Measurements from ENCODE around the gene TGFB3. TPM values are rescaled to one million over a fixed set of nuclear protein-coding genes. Genes with fewer than 3 reads are reported as not detected.

Gene TGFB3
- total RNA-seq, 1 donor: 14.2 TPM

- no peak for TF ChIP-seq CTCF (IDR thresholded peaks at IDR 0.05; ENCODE audit: insufficient read depth, low read depth, low read length)
- H3K4me3 ChIP-seq (ENCODE audit: low read depth, low read length): peak overlapping the region; percentile 67
- no peak for DNase-seq (ENCODE audit: low read depth)
Measured at GRCh38 chr14:75983019-75983358, 1.2 kb upstream of the TGFB3 start.

- TF ChIP-seq CTCF (IDR thresholded peaks at IDR 0.05; ENCODE audit: insufficient read depth, low read depth, low read length): peak; percentile 60
- peak; percentile 80 for DNase-seq (ENCODE audit: low read depth)
- peak overlapping the region; percentile 67 for H3K4me3 ChIP-seq (ENCODE audit: low read depth, low read length)
Measured at GRCh38 chr14:75982266-75983018, 647 bp upstream of the TGFB3 start.

- TF ChIP-seq CTCF (IDR thresholded peaks at IDR 0.05; ENCODE audit: insufficient read depth, low read depth, low read length): no peak
- DNase-seq (ENCODE audit: low read depth): peak; percentile 27
- peak overlapping the region; percentile 67 for H3K4me3 ChIP-seq (ENCODE audit: low read depth, low read length)
Measured at GRCh38 chr14:75980856-75981255, 939 bp downstream of the TGFB3 start.

GRCh38 chr14:75979648-75980565 is 1.9 kb downstream of the TGFB3 start:
- TF ChIP-seq CTCF (IDR thresholded peaks at IDR 0.05; ENCODE audit: insufficient read depth, low read depth, low read length): no peak
- H3K4me3 ChIP-seq (ENCODE audit: low read depth, low read length): peak overlapping the region; percentile 67
- peak; percentile 34 for DNase-seq (ENCODE audit: low read depth)

- peak; percentile 59 for DNase-seq (ENCODE audit: low read depth)
- peak overlapping the region; percentile 67 for H3K4me3 ChIP-seq (ENCODE audit: low read depth, low read length)
- peak; percentile 71 for TF ChIP-seq CTCF (IDR thresholded peaks at IDR 0.05; ENCODE audit: insufficient read depth, low read depth, low read length)
Measured at GRCh38 chr14:75979071-75979571, 2.7 kb downstream of the TGFB3 start.

GRCh38 chr14:75978249-75978731 is 3.5 kb downstream of the TGFB3 start:
- peak; percentile 31 for DNase-seq (ENCODE audit: low read depth)
- H3K4me3 ChIP-seq (ENCODE audit: low read depth, low read length): peak overlapping the region; percentile 67
- TF ChIP-seq CTCF (IDR thresholded peaks at IDR 0.05; ENCODE audit: insufficient read depth, low read depth, low read length): no peak

Measured in fibroblast of villous mesenchyme (primary cell).